Measurements from ENCODE around the gene DNAL1.

Gene DNAL1

DNA sequence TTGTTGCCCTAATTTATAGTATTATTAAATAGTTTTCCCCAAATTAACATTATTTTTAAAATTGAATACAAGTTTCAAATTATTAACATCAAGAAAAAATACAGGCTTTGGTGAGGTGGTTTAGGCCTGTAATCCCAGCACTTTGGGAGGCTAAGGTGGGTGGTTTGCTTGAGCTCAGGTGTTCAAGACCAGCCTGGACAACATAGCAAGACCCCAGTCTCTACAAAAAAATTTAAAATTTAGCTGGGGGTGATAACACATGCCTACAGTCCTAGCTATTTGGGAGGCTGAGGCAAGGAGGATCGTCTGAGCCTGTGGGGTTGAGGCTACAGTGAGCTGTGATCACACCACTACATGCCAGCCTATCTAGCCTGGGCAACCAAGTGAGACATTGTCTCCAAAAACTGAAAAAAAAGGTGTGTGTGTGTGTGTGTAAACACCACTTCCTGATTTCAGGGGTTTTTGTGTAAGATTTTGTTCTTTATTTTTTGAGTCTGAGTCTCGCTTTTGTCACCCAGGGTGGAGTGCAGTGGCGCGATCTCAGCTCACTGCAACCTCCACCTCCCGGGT is 3.9 kb upstream of the DNAL1 start:
- Histone ChIP-seq H4K91ac (ENCODE audit: low read depth, low read length, poor library complexity) (no peak overlapping the region), H3K23ac (ENCODE audit: low read depth, low read length, poor library complexity) (no peak overlapping the region), H2BK5ac (ENCODE audit: low read length) (no peak overlapping the region), H3K9ac (ENCODE audit: low read depth, low read length, poor library complexity) (no peak overlapping the region), H4K8ac (ENCODE audit: low read depth, low read length) (no peak overlapping the region), H3K9me3 (replicated peaks in 1 of 2; ENCODE audit: control insufficient read depth in 2 of 2, insufficient read depth in 1 of 2, low read depth in 1 of 2, low read length in 2 of 2) (no peaks in the 10 kb centered on the region), H3K27me3 (ENCODE audit: control insufficient read depth in 3 of 3, insufficient read depth in 3 of 3, low read depth in 1 of 3, low read length in 3 of 3) (no peaks in the 10 kb centered on the region), H3K18ac (ENCODE audit: low read length) (no peak overlapping the region), H2AK5ac (ENCODE audit: low read depth, low read length) (no peak overlapping the region), H2BK120ac (ENCODE audit: low read depth, low read length) (no peak overlapping the region), H3K4me2 (ENCODE audit: insufficient read depth, low read length, poor library complexity, severe bottlenecking) (no peak overlapping the region), H3K79me1 (ENCODE audit: low read depth, low read length) (no peaks in the 10 kb centered on the region), H3K14ac (ENCODE audit: low read length) (no peak overlapping the region), H2BK12ac (ENCODE audit: low read length) (no peak overlapping the region), H3K4ac (ENCODE audit: low read length) (no peak overlapping the region), H2BK15ac (ENCODE audit: low read length) (no peak overlapping the region), H3K36me3 (replicated peaks in 1 of 2; ENCODE audit: control insufficient read depth in 2 of 2, insufficient read depth in 2 of 2, low read length in 2 of 2) (no peaks in the 10 kb centered on the region), H3K4me3 (ENCODE audit: low read length in 2 of 2) (no peak overlapping the region), H3K27ac (replicated peaks; ENCODE audit: low read length) (no peak overlapping the region), H3K4me1 (ENCODE audit: control insufficient read depth in 2 of 2, insufficient read depth in 1 of 2, low read depth in 1 of 2, low read length in 2 of 2) (peaks cover 0 to 3% of the 10 kb centered on the region in 2 donors), H2AFZ (ENCODE audit: low read length) (no peak overlapping the region)
- DNase-seq (ENCODE audit: low spot score): no peak
- no CpG with 5 or more reads among the region's 5 CpGs for WGBS, 2 donors (ENCODE audit: extremely low coverage in 2 of 2, insufficient read length in 2 of 2, insufficient replicate concordance in 1 of 2)

DNA sequence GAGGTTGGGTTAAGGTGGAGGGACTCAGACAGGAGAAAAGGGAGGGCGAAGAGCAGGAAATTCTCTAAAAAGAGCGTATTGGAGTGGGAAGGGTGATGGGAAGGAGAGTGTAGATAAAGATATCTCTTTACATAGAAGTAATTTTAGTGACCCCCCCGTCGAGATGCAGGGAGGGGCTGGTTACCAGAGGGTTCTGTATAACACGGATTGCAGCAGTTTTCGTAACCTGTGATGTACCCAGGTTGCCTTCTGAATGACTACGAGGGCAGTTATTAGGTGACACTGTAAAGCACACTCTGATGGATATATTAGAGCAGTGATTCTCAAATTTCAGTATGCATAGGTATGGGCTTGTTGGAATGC is 443 bp downstream of the DNAL1 start:
- peak overlapping the region; percentile 96 for H2AFZ ChIP-seq (ENCODE audit: low read length)
- H2BK15ac ChIP-seq (ENCODE audit: low read length): no peak overlapping the region
- H3K9ac ChIP-seq (ENCODE audit: low read depth, low read length, poor library complexity): peak overlapping the region; percentile 89
- no peak overlapping the region for H3K14ac ChIP-seq (ENCODE audit: low read length)
- H3K4ac ChIP-seq (ENCODE audit: low read length): no peak overlapping the region
- H3K18ac ChIP-seq (ENCODE audit: low read length): no peak overlapping the region
- H2BK5ac ChIP-seq (ENCODE audit: low read length): no peak overlapping the region
- no peak overlapping the region for H2BK120ac ChIP-seq (ENCODE audit: low read depth, low read length)
- WGBS, 2 donors (ENCODE audit: extremely low coverage in 2 of 2, insufficient read length in 2 of 2, insufficient replicate concordance in 1 of 2): no CpG with 5 or more reads among the region's 7 CpGs
- H2BK12ac ChIP-seq (ENCODE audit: low read length): no peak overlapping the region
- peak overlapping the region; percentile 92 to 98 for H3K4me3 ChIP-seq (ENCODE audit: low read length in 2 of 2)
- H3K23ac ChIP-seq (ENCODE audit: low read depth, low read length, poor library complexity): no peak overlapping the region
- H4K91ac ChIP-seq (ENCODE audit: low read depth, low read length, poor library complexity): no peak overlapping the region
- peak overlapping the region; percentile 63 for H3K4me2 ChIP-seq (ENCODE audit: insufficient read depth, low read length, poor library complexity, severe bottlenecking)
- H3K79me1 ChIP-seq (ENCODE audit: low read depth, low read length): peaks cover 1% of the 10 kb centered on the region
- H3K36me3 ChIP-seq (replicated peaks in 1 of 2; ENCODE audit: control insufficient read depth in 2 of 2, insufficient read depth in 2 of 2, low read length in 2 of 2): no peaks in the 10 kb centered on the region
- no peak for DNase-seq (ENCODE audit: low spot score)
- H4K8ac ChIP-seq (ENCODE audit: low read depth, low read length): no peak overlapping the region
- H3K27ac ChIP-seq (replicated peaks; ENCODE audit: low read length): no peak overlapping the region
- no peaks in the 10 kb centered on the region for H3K27me3 ChIP-seq (ENCODE audit: control insufficient read depth in 3 of 3, insufficient read depth in 3 of 3, low read depth in 1 of 3, low read length in 3 of 3)
- no peaks in the 10 kb centered on the region for H3K9me3 ChIP-seq (replicated peaks in 1 of 2; ENCODE audit: control insufficient read depth in 2 of 2, insufficient read depth in 1 of 2, low read depth in 1 of 2, low read length in 2 of 2)
- peaks cover 0 to 3% of the 10 kb centered on the region in 2 donors for H3K4me1 ChIP-seq (ENCODE audit: control insufficient read depth in 2 of 2, insufficient read depth in 1 of 2, low read depth in 1 of 2, low read length in 2 of 2)
- H2AK5ac ChIP-seq (ENCODE audit: low read depth, low read length): no peak overlapping the region

GRCh38 chr14:73651005-73651404 is 6.2 kb downstream of the DNAL1 start:
- Histone ChIP-seq H3K9ac (ENCODE audit: low read depth, low read length, poor library complexity) (no peak overlapping the region), H3K4ac (ENCODE audit: low read length) (no peak overlapping the region), H2BK15ac (ENCODE audit: low read length) (no peak overlapping the region), H3K23ac (ENCODE audit: low read depth, low read length, poor library complexity) (no peak overlapping the region), H3K36me3 (replicated peaks in 1 of 2; ENCODE audit: control insufficient read depth in 2 of 2, insufficient read depth in 2 of 2, low read length in 2 of 2) (peaks cover 0 to 8% of the 10 kb centered on the region in 2 donors), H4K8ac (ENCODE audit: low read depth, low read length) (no peak overlapping the region), H2BK12ac (ENCODE audit: low read length) (no peak overlapping the region), H2AK5ac (ENCODE audit: low read depth, low read length) (no peak overlapping the region), H2AFZ (ENCODE audit: low read length) (no peak overlapping the region), H3K4me3 (ENCODE audit: low read length in 2 of 2) (no peak overlapping the region), H2BK5ac (ENCODE audit: low read length) (no peak overlapping the region), H4K91ac (ENCODE audit: low read depth, low read length, poor library complexity) (no peak overlapping the region), H3K4me2 (ENCODE audit: insufficient read depth, low read length, poor library complexity, severe bottlenecking) (no peak overlapping the region), H3K18ac (ENCODE audit: low read length) (no peak overlapping the region), H3K79me1 (ENCODE audit: low read depth, low read length) (peaks cover 1% of the 10 kb centered on the region), H3K27me3 (ENCODE audit: control insufficient read depth in 3 of 3, insufficient read depth in 3 of 3, low read depth in 1 of 3, low read length in 3 of 3) (no peaks in the 10 kb centered on the region), H3K27ac (replicated peaks; ENCODE audit: low read length) (no peak overlapping the region), H3K9me3 (replicated peaks in 1 of 2; ENCODE audit: control insufficient read depth in 2 of 2, insufficient read depth in 1 of 2, low read depth in 1 of 2, low read length in 2 of 2) (peaks cover 0 to 4% of the 10 kb centered on the region in 2 donors), H3K4me1 (ENCODE audit: control insufficient read depth in 2 of 2, insufficient read depth in 1 of 2, low read depth in 1 of 2, low read length in 2 of 2) (no peaks in the 10 kb centered on the region), H2BK120ac (ENCODE audit: low read depth, low read length) (no peak overlapping the region), H3K14ac (ENCODE audit: low read length) (no peak overlapping the region)
- no peak for DNase-seq (ENCODE audit: low spot score)

GRCh38 chr14:73655851-73656250 is 11.1 kb downstream of the DNAL1 start:
- H2BK120ac ChIP-seq (ENCODE audit: low read depth, low read length): no peak overlapping the region
- no peak overlapping the region for H2BK12ac ChIP-seq (ENCODE audit: low read length)
- H3K23ac ChIP-seq (ENCODE audit: low read depth, low read length, poor library complexity): no peak overlapping the region
- H3K27ac ChIP-seq (replicated peaks; ENCODE audit: low read length): no peak overlapping the region
- peaks cover 0 to 4% of the 10 kb centered on the region in 2 donors for H3K9me3 ChIP-seq (replicated peaks in 1 of 2; ENCODE audit: control insufficient read depth in 2 of 2, insufficient read depth in 1 of 2, low read depth in 1 of 2, low read length in 2 of 2)
- no peak overlapping the region for H2AFZ ChIP-seq (ENCODE audit: low read length)
- no peak overlapping the region for H3K9ac ChIP-seq (ENCODE audit: low read depth, low read length, poor library complexity)
- no peak overlapping the region for H3K14ac ChIP-seq (ENCODE audit: low read length)
- H2BK15ac ChIP-seq (ENCODE audit: low read length): no peak overlapping the region
- no peaks in the 10 kb centered on the region for H3K4me1 ChIP-seq (ENCODE audit: control insufficient read depth in 2 of 2, insufficient read depth in 1 of 2, low read depth in 1 of 2, low read length in 2 of 2)
- H2AK5ac ChIP-seq (ENCODE audit: low read depth, low read length): no peak overlapping the region
- no peak overlapping the region for H4K8ac ChIP-seq (ENCODE audit: low read depth, low read length)
- H3K18ac ChIP-seq (ENCODE audit: low read length): no peak overlapping the region
- H3K4me3 ChIP-seq (ENCODE audit: low read length in 2 of 2): no peak overlapping the region
- H3K79me1 ChIP-seq (ENCODE audit: low read depth, low read length): no peaks in the 10 kb centered on the region
- H3K36me3 ChIP-seq (replicated peaks in 1 of 2; ENCODE audit: control insufficient read depth in 2 of 2, insufficient read depth in 2 of 2, low read length in 2 of 2): peaks cover 0 to 11% of the 10 kb centered on the region in 2 donors
- H4K91ac ChIP-seq (ENCODE audit: low read depth, low read length, poor library complexity): no peak overlapping the region
- H2BK5ac ChIP-seq (ENCODE audit: low read length): no peak overlapping the region
- no peak for DNase-seq (ENCODE audit: low spot score)
- no peaks in the 10 kb centered on the region for H3K27me3 ChIP-seq (ENCODE audit: control insufficient read depth in 3 of 3, insufficient read depth in 3 of 3, low read depth in 1 of 3, low read length in 3 of 3)
- H3K4ac ChIP-seq (ENCODE audit: low read length): no peak overlapping the region
- WGBS, 2 donors (ENCODE audit: extremely low coverage in 2 of 2, insufficient read length in 2 of 2, insufficient replicate concordance in 1 of 2): no CpG with 5 or more reads among the region's 1 CpG
- no peak overlapping the region for H3K4me2 ChIP-seq (ENCODE audit: insufficient read depth, low read length, poor library complexity, severe bottlenecking)
